ENCODE results near the gene FRMPD4.

Gene FRMPD4

GRCh38 chrX:12741416-12741815, 603.1 kb downstream of the FRMPD4 start:
- no peak overlapping the region for H3K4me3 ChIP-seq (ENCODE audit: low read depth, low read length)
- no peak for TF ChIP-seq CTCF (IDR thresholded peaks at IDR 0.05; ENCODE audit: low read depth, low read length)

GRCh38 chrX:12747433-12747832, 609.2 kb downstream of the FRMPD4 start:
- TF ChIP-seq CTCF (IDR thresholded peaks at IDR 0.05; ENCODE audit: low read depth, low read length): no peak
- no peak overlapping the region for H3K4me3 ChIP-seq (ENCODE audit: low read depth, low read length)

- H3K4me3 ChIP-seq (ENCODE audit: low read depth, low read length): no peak overlapping the region
- no peak for TF ChIP-seq CTCF (IDR thresholded peaks at IDR 0.05; ENCODE audit: low read depth, low read length)
Observed at GRCh38 chrX:12751887-12752286, 613.6 kb downstream of the FRMPD4 start.

GRCh38 chrX:12753366-12753765, 615.1 kb downstream of the FRMPD4 start:
- H3K4me3 ChIP-seq (ENCODE audit: low read depth, low read length): no peak overlapping the region
- no peak for TF ChIP-seq CTCF (IDR thresholded peaks at IDR 0.05; ENCODE audit: low read depth, low read length)

GRCh38 chrX:12758291-12758690, 620.0 kb downstream of the FRMPD4 start:
- TF ChIP-seq CTCF (IDR thresholded peaks at IDR 0.05; ENCODE audit: low read depth, low read length): no peak
- H3K4me3 ChIP-seq (ENCODE audit: low read depth, low read length): no peak overlapping the region

GRCh38 chrX:12767856-12768255, 629.6 kb downstream of the FRMPD4 start:
- no peak for TF ChIP-seq CTCF (IDR thresholded peaks at IDR 0.05; ENCODE audit: low read depth, low read length)
- H3K4me3 ChIP-seq (ENCODE audit: low read depth, low read length): no peak overlapping the region

- H3K4me3 ChIP-seq (ENCODE audit: low read depth, low read length): no peak overlapping the region
- TF ChIP-seq CTCF (IDR thresholded peaks at IDR 0.05; ENCODE audit: low read depth, low read length): no peak
Observed at GRCh38 chrX:12768491-12768890, 630.2 kb downstream of the FRMPD4 start.

Measured in WI38 (cell line).